Lower leg skin (tissue), 4 donors: ENCODE data around the gene BEST3. TPM values are rescaled to one million over a fixed set of nuclear protein-coding genes. Genes with fewer than 3 reads are reported as not detected.

ENCODE experiments used
- DNase-seq, 2 donors: peaks; one replicate each; pipeline ENCODE4 v3.0.0-alpha.2; 2019; ENCODE audit warnings: low spot score in 2 of 2
- H3K4me3 ChIP-seq: fragments of 200-600 bp; sonication (generic); 2 replicates; pipeline ENCODE4 v1.5.1; 2017; ENCODE audit warnings: mild to moderate bottlenecking, low read depth; ENCODE audit not compliant: poor library complexity, severe bottlenecking
- CTCF ChIP-seq, 3 donors: fragments of 450-650 bp; IDR thresholded peaks; one replicate each; pipeline ENCODE4 v1.5.1; 2016; ENCODE audit warnings: antibody characterized with exemption in 3 of 3, mild to moderate bottlenecking in 3 of 3, moderate library complexity in 2 of 3
- POLR2A ChIP-seq, 2 donors: fragments of 450-650 bp; IDR thresholded peaks; one replicate each; pipeline ENCODE4 v1.6.1; 2016 to 2017; ENCODE audit warnings: antibody characterized with exemption in 2 of 2, mild to moderate bottlenecking in 1 of 2, moderate library complexity in 1 of 2
- WGBS, 2 donors: methylation state at CpG; one replicate each; pipeline ENCODE4 v1.1.5; 2018; 5-methylcytosine and 5-hydroxymethylcytosine counted together
- intact Hi-C: fragments of 100-400 bp; cut with DNase I; formaldehyde crosslinking; loops from one replicate; pipeline ENCODE4 v1.15.0; 2023; ENCODE audit warnings: low total_unique reads
- total RNA-seq, 4 donors: library from RNA; depleted of rRNA; stranded (reverse); fragments of >200 nt; gene quantifications; one replicate each; pipeline ENCODE4 v1.1.0, GENCODE V29; 2016

Gene BEST3
- total RNA-seq, 4 donors from 2014 or later: 0.13 to 0.49 TPM; not detected in 2

GRCh38 chr12:69732088-69732487, 33.0 kb upstream of the BEST3 start:
- TF ChIP-seq CTCF (IDR thresholded peaks at IDR 0.05): no peak
- TF ChIP-seq POLR2A (IDR thresholded peaks at IDR 0.05): no peak
- WGBS, 2 donors: 50 to 64% methylated on average over 1 of the region's 1 CpG
- no peak overlapping the region for H3K4me3 ChIP-seq
- DNase-seq: no peak
- intact Hi-C loops: no loop called here

DNA sequence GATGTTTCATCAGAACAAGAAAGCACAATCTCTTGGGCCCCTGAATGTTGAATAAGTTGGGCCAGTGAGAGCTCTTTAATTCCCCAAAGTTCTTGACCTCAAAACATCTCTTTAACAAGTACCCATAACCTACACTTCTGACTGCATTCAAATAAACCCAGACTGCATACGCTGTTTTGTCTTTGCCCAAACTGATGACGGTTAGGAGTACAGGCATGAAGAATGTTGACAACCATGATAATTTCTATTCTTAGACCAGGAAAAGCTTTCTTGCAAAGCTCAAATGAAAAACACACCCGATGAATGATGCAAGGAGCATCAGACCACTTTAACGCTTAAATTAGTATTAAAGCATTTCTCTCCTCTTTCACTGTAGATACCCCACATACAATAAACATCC, 27.8 kb upstream of the BEST3 start:
- 66 to 67% methylated on average over 4 of the region's 4 CpGs for WGBS, 2 donors
- no peak for TF ChIP-seq CTCF (IDR thresholded peaks at IDR 0.05)
- TF ChIP-seq POLR2A (IDR thresholded peaks at IDR 0.05): no peak
- intact Hi-C loops: no loop called here
- DNase-seq: no peak
- H3K4me3 ChIP-seq: no peak overlapping the region

GRCh38 chr12:69720750-69721149, 21.6 kb upstream of the BEST3 start:
- 83 to 90% methylated on average over 3 of the region's 3 CpGs for WGBS, 2 donors
- TF ChIP-seq CTCF (IDR thresholded peaks at IDR 0.05): no peak
- no peak for TF ChIP-seq POLR2A (IDR thresholded peaks at IDR 0.05)

GRCh38 chr12:69719336-69720316, 20.5 kb upstream of the BEST3 start:
- WGBS, 2 donors: 79 to 91% methylated on average over 1 of the region's 1 CpG
- DNase-seq: no peak
- H3K4me3 ChIP-seq: no peak overlapping the region
- TF ChIP-seq CTCF (IDR thresholded peaks at IDR 0.05) (no peak), POLR2A (IDR thresholded peaks at IDR 0.05) (no peak)
- intact Hi-C loops: no loop called here

More at GRCh38 chr12:69720750-69721149, 21.6 kb upstream of the BEST3 start:
- no peak for DNase-seq
- no peak overlapping the region for H3K4me3 ChIP-seq
- intact Hi-C loops: no loop called here

DNA sequence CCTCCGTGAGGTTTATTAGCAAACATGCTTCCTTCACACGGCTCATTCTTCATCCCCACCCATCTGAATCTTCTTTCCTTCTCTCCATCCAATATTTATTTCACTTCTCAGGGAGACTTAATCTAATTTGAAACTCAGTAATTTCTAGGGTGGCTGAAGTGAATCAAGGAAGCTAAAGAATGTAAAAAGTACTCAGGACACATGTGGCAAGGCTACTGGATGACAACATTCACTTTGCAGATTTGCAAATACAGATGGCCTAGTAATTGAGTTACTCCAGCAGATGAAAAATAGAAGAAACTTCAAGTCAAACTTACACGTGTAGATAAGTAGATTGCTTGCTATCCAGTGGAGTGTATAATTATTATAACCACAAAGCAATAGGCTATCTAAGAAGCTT, 15.4 kb upstream of the BEST3 start:
- intact Hi-C loops: no loop called here
- DNase-seq: no peak
- TF ChIP-seq POLR2A (IDR thresholded peaks at IDR 0.05) (no peak), CTCF (IDR thresholded peaks at IDR 0.05) (no peak)
- WGBS, 2 donors: 59 to 69% methylated on average over 3 of the region's 3 CpGs
- H3K4me3 ChIP-seq: no peak overlapping the region
